Ramos (cell line): Measurements from ENCODE around the gene CDC14B.

Experiments
- in situ Hi-C: fragments of 300-500 bp; cut with MboI; formaldehyde crosslinking; loops from one replicate; pipeline ENCODE4 v1.14.3; 2022; ENCODE audit warnings: low sequenced_read_pairs; ENCODE audit not compliant: unreplicated experiment

CDC14B gene

DNA sequence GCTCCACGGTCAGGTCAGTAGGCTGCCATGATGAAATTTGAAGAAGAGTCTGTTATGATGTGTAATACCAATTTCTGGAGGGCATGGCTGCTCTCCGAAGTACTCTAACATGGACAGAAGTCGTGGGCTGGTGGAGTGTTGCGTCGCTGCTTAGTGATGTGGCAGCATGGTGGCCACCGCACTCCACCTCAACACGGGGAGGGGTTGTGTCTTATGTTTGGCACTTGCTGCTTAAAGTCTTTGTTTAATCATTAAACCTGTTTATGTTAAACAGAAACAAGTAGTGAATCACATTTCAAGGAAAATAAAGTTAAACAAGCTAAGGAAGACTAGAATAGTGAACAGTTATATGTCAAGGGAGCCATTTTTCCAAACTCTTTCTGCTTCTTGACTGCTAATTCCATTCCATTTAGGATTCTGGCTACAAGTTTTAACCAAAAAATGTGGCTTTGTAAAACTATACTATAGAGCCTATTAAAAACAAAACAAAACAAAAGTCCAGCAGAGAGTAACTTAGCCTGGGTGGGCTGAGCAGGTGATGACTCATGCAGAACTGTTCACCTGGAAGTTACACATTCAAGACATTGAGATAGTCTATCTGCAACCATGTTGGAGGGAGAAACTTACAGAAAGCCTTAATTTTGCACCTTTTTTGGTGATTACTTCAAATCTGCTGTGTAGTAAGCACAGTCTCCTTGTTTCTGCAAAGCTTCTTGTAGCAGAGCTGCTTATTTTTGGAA is 160.2 kb downstream of the CDC14B start:
- in situ Hi-C loops, result no loop called here

- in situ Hi-C loops, result no loop called here
Observed at GRCh38 chr9:96458226-96458625, 161.4 kb downstream of the CDC14B start.

DNA sequence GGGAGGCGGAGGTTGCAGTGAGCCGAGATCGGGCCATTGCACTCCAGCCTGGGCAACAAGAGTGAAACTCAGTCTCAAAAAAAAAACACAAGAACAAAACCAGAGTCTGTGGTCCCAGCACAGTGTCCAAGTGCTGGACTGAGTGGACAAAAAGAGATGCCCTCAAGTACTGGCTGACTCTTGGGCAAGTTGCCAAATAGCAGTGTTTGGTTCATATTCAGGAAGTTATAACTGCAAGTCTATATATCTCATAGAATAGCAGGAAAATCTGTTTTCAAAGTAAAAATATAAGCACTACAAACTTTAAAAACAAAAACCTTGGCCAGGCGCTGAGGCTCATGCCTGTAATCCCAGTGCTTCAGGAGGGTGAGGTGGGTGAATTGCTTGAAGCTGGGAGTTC is 162.4 kb downstream of the CDC14B start:
- in situ Hi-C loops, result no loop called here

- in situ Hi-C loops, result no loop called here
Observed at GRCh38 chr9:96453625-96454024, 166.0 kb downstream of the CDC14B start.

GRCh38 chr9:96450613-96451528 is 168.8 kb downstream of the CDC14B start:
- in situ Hi-C loops, result no loop called here
